Measurements from ENCODE around the gene MYO5A.

MYO5A gene

GRCh38 chr15:52427804-52428203 is 100.9 kb downstream of the MYO5A start:
- ATAC-seq, result peak; percentile 73
- TF ChIP-seq OSR1 (CRISPR knock-in tag; IDR thresholded peaks at IDR 0.05), result no peak
- TF ChIP-seq GLIS3 (CRISPR knock-in tag; IDR thresholded peaks at IDR 0.05), result no peak
- TF ChIP-seq SNAI2 (CRISPR knock-in tag; IDR thresholded peaks at IDR 0.05), result no peak
- no peak for TF ChIP-seq ZFP3 (CRISPR knock-in tag; IDR thresholded peaks at IDR 0.05)
- TF ChIP-seq ZFP30 (CRISPR knock-in tag; IDR thresholded peaks at IDR 0.05), result no peak
- TF ChIP-seq CREB5 (CRISPR knock-in tag; IDR thresholded peaks at IDR 0.05; ENCODE audit: low read depth), result no peak
- no peak for TF ChIP-seq CSRNP3 (CRISPR knock-in tag; IDR thresholded peaks at IDR 0.05)
- TF ChIP-seq CSDC2 (CRISPR knock-in tag; IDR thresholded peaks at IDR 0.05), result no peak
- no peak for TF ChIP-seq ZNF8 (CRISPR knock-in tag; IDR thresholded peaks at IDR 0.05)
- TF ChIP-seq TOX (CRISPR knock-in tag; IDR thresholded peaks at IDR 0.05; ENCODE audit: borderline replicate concordance), result no peak
- no peak for TF ChIP-seq POU6F1 (CRISPR knock-in tag; IDR thresholded peaks at IDR 0.05; ENCODE audit: borderline replicate concordance, low read depth)
- TF ChIP-seq ISL1 (CRISPR knock-in tag; IDR thresholded peaks at IDR 0.05), result no peak

GRCh38 chr15:52424856-52425431 is 103.7 kb downstream of the MYO5A start:
- no peak for ATAC-seq

More at GRCh38 chr15:52424856-52425431, 103.7 kb downstream of the MYO5A start:
- no peak for TF ChIP-seq POU6F1 (CRISPR knock-in tag; IDR thresholded peaks at IDR 0.05; ENCODE audit: borderline replicate concordance, low read depth)
- TF ChIP-seq CSDC2 (CRISPR knock-in tag; IDR thresholded peaks at IDR 0.05), result no peak
- TF ChIP-seq TCF4 (CRISPR knock-in tag; IDR thresholded peaks at IDR 0.05; ENCODE audit: borderline replicate concordance), result no peak
- TF ChIP-seq ZC3H10 (CRISPR knock-in tag; IDR thresholded peaks at IDR 0.05), result no peak
- TF ChIP-seq PATZ1 (CRISPR knock-in tag; IDR thresholded peaks at IDR 0.05; ENCODE audit: borderline replicate concordance), result no peak
- no peak for TF ChIP-seq ESRRG (CRISPR knock-in tag; IDR thresholded peaks at IDR 0.05)
- no peak for TF ChIP-seq GLIS3 (CRISPR knock-in tag; IDR thresholded peaks at IDR 0.05)
- no peak for TF ChIP-seq ZNF565 (CRISPR knock-in tag; conservative IDR thresholded peaks at IDR 0.05; ENCODE audit: low read depth)
- TF ChIP-seq CREB5 (CRISPR knock-in tag; IDR thresholded peaks at IDR 0.05; ENCODE audit: low read depth), result no peak
- TF ChIP-seq RARB (CRISPR knock-in tag; IDR thresholded peaks at IDR 0.05), result no peak
- TF ChIP-seq ARNTL (CRISPR knock-in tag; IDR thresholded peaks at IDR 0.05; ENCODE audit: borderline replicate concordance, low read depth), result no peak
- TF ChIP-seq ZNF8 (CRISPR knock-in tag; IDR thresholded peaks at IDR 0.05), result no peak
- TF ChIP-seq SNAI2 (CRISPR knock-in tag; IDR thresholded peaks at IDR 0.05), result no peak
